Mucosa of rectum (tissue), 2 donors: ENCODE measurements around the gene RPP14.
"Not testable (repeated sequence)": the region's sequence is repeated elsewhere in the genome, so short reads cannot be mapped to it uniquely, and the experiment has no call there.

Experiments
- H3K27ac ChIP-seq, 2 donors: one replicate each; pipeline ENCODE4 v1.7.0; 2013; ENCODE audit warnings: inconsistent platforms in 2 of 2, low read depth in 2 of 2, low read length in 2 of 2
- H3K27me3 ChIP-seq, 2 donors: one replicate each; pipeline ENCODE4 v1.7.0; 2013; ENCODE audit warnings: low read length in 2 of 2; ENCODE audit not compliant: control insufficient read depth in 2 of 2, insufficient read depth in 2 of 2
- H3K36me3 ChIP-seq, 2 donors: one replicate each; pipeline ENCODE4 v1.7.0; 2013; ENCODE audit warnings: low read length in 2 of 2; ENCODE audit not compliant: control insufficient read depth in 2 of 2, insufficient read depth in 2 of 2
- H3K4me1 ChIP-seq, 2 donors: one replicate each; pipeline ENCODE4 v1.7.0; 2013; ENCODE audit warnings: low read length in 2 of 2, mild to moderate bottlenecking in 1 of 2; ENCODE audit not compliant: control insufficient read depth in 2 of 2, insufficient read depth in 2 of 2
- H3K4me3 ChIP-seq, 2 donors: one replicate each; pipeline ENCODE4 v1.7.0; 2013; ENCODE audit warnings: low read length in 2 of 2
- H3K9ac ChIP-seq, 2 donors: one replicate each; pipeline ENCODE4 v1.7.0; 2013; ENCODE audit warnings: low read length in 2 of 2, low read depth in 1 of 2, mild to moderate bottlenecking in 1 of 2
- H3K9me3 ChIP-seq, 2 donors: one replicate each; pipeline ENCODE4 v1.7.0; 2013; ENCODE audit warnings: low read length in 2 of 2; ENCODE audit not compliant: control insufficient read depth in 2 of 2
- donor health status: healthy.
- donor health status: Normal muscosa, but diverticular disease.

RPP14 gene

DNA sequence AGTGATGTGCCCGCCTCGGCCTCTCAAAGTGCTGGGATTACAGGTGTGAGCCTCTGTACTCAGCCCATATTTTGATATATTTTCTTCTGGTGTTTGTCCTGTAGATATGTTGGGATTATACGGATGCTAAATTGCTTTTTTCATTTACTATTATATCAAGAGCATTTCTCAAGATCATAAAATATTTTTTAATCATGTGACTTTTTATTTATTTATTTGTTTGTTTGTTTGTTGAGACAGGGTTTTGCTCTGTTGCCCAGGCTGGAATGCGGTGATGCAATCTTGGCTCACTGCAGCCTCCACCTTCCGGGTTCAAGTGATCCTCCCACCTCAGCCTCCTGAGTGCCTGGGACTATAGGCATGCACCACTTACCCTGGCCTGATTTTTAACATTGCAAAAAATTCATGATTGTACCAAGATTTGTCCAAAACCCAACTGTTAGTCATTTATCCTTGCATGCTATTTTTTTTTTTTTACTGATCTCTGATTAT lies 23.9 kb downstream of the RPP14 start:
- H3K4me3 ChIP-seq, result no peak overlapping the region
- peaks cover 12 to 24% of the 10 kb centered on the region in 2 donors for H3K4me1 ChIP-seq
- H3K9me3 ChIP-seq, result no peaks in the 10 kb centered on the region
- no peak overlapping the region for H3K9ac ChIP-seq
- no peak overlapping the region for H3K27ac ChIP-seq
- H3K27me3 ChIP-seq, result no peaks in the 10 kb centered on the region
- no peaks in the 10 kb centered on the region for H3K36me3 ChIP-seq

DNA sequence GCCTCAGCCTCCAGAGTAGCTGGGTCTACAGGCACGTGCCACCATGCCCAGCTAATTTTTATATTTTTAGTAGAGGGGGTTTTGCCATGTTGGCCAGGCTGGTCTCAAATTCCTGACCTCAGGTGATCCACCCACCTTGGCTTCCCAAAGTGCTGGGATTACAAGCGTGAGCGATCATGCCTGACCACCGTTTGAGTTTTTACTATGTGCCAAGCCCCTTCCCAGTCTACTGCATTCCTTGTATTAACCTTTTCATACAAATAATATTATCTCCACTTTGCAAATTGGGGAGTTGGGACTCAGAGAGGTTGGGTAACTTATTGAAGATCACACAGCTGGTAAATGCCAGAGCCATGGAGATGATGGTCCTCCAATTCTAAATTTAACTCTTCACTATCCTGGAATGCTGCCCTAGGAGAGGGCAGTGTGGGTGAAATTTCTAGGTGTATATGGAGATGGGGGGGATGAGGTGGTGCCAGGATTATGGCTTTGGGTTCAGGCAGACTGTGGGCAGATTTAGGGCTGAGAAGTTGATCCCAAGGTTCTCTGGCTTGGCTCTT lies 25.6 kb downstream of the RPP14 start:
- H3K36me3 ChIP-seq, result no peaks in the 10 kb centered on the region
- H3K9me3 ChIP-seq, result no peaks in the 10 kb centered on the region
- H3K27ac ChIP-seq, result no peak overlapping the region
- no peaks in the 10 kb centered on the region for H3K27me3 ChIP-seq
- H3K4me1 ChIP-seq, result peaks cover 9 to 17% of the 10 kb centered on the region in 2 donors
- no peak overlapping the region for H3K4me3 ChIP-seq
- no peak overlapping the region for H3K9ac ChIP-seq

DNA sequence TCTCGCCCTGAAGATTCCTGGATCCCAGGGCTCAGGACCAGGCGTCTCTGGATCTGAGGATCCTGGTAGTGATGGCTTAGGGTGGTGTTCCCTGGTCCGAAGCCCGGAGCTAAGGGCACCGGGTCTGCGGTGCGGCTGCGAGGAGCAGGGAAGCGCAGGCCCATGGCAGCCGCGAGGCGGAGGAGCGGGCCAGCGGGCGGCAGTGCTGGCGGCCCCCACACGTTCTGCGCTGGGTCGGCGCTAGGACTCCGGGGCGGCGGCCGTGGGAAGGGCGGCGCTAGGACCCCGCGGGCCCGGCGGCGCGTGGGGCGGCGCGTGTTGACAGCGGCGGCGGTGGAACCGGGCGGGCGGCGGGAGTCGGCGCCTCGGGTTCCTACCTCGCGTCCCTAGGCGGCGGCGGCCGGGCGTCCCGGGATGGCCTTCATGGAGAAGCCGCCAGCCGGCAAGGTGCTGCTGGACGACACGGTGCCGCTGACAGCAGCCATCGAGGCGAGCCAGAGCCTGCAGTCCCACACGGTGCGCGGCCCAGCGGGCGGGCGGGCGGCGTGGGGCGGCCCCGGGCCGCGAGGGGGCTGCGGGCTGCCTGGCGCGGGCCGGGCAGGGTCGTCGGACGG lies 26.6 kb downstream of the RPP14 start, which contains the start of gene PXK:
Gene PXK, plus strand, starts transcription at position 318 of the 614 bp plus-strand sequence. Its CDS starts 97 bp downstream, at position 415.
- H3K9me3 ChIP-seq, result no peaks in the 10 kb centered on the region
- H3K9ac ChIP-seq, result peak within 1 kb of the TSS; percentile 60 to 70
- H3K27ac ChIP-seq, result peak within 1 kb of the TSS; percentile 4 to 23
- no peaks in the 10 kb centered on the region for H3K27me3 ChIP-seq
- H3K36me3 ChIP-seq, result no peaks in the 10 kb centered on the region
- H3K4me1 ChIP-seq, result peaks cover 9 to 17% of the 10 kb centered on the region in 2 donors
- H3K4me3 ChIP-seq, result peak within 1 kb of the TSS; percentile 70 to 84

DNA sequence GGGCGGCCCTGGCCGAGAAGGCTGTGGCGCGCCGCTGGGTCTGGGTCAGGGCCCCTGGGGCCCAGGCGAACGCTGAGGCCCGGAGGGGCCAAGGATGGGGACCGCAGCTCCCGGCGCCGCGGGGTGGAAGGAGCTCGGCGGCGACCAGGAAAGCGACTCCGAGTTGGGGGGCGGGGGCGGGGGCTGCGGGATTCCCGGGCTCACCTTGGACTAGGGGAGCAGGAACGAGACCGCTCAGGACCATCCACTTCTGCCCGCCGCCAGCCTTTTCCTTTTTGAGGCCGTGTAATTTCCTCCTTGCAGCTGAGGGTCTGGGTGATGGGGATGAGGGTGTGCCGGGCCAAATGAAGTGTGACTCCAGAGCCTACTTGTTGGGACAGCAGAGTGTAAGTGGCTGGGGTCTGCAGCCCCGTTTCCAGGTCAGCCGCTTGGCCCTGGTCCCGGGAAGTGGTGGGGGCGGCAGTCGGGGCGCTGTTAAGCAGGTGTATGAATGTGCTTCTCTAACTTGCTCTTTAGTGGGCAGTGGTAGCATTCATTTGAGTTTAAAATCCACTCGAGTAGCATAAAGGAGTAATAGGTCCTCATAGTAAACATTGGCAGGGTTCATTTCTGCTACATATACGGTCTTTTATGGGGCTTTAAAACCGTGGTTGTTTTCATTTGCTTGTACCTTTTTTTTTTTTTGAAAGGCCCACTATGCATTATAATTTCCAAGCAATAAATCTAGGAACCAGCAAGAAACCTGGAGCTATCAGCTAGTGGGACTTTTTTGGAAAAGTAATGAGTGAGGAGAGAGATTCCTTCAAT lies 27.4 kb downstream of the RPP14 start:
- Histone ChIP-seq H3K9me3 (no peaks in the 10 kb centered on the region), H3K27me3 (no peaks in the 10 kb centered on the region), H3K36me3 (no peaks in the 10 kb centered on the region), H3K4me1 (peaks cover 9 to 17% of the 10 kb centered on the region in 2 donors), H3K4me3 (peak overlapping the region; percentile 70 to 84), H3K27ac (peak overlapping the region; percentile 4 to 23), H3K9ac (peak overlapping the region; percentile 60 to 70)

DNA sequence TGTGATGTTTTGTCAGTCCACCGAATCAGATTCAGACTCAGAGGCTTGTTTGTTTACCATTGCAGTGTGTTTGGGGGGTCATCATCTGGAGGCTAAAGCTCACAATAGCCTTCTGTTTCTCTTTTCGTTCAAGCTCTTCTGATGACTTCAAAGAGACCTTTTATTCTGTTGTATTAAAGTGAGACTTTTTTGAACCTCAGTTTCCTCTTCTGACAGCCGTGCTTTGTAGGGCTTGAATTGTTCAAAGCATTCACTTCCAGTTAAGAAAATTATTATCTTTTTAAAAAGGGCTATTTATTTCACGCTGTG lies 27.9 kb downstream of the RPP14 start:
- H3K9me3 ChIP-seq, result no peaks in the 10 kb centered on the region
- H3K4me3 ChIP-seq, result peak overlapping the region; percentile 70 to 84
- H3K36me3 ChIP-seq, result no peaks in the 10 kb centered on the region
- peaks cover 9 to 17% of the 10 kb centered on the region in 2 donors for H3K4me1 ChIP-seq
- H3K27me3 ChIP-seq, result no peaks in the 10 kb centered on the region
- peak overlapping the region in 1 of 2 donors; percentile 42 for H3K27ac ChIP-seq
- peak overlapping the region; percentile 60 to 70 for H3K9ac ChIP-seq

DNA sequence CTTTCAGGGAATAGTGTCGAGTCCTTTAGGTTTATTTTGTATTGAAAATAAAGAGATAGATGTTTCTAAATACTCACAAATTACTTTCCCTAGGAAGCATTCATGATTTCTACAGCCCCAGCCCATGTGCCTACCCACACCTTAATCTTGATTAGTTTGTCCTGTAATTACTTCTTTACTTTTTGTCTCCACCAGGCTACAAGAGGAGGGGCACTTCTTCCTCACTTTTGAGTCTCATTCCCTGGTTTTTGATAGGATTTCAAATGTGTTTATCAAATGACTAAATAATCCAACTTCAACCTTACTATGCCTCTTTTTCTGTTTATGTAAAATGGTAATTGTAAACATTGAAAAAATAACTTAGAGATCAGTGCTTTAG lies 28.4 kb downstream of the RPP14 start:
- H3K4me1 ChIP-seq, result peaks cover 9 to 17% of the 10 kb centered on the region in 2 donors
- H3K27ac ChIP-seq, result peak overlapping the region; percentile 23 to 58
- no peaks in the 10 kb centered on the region for H3K9me3 ChIP-seq
- peak overlapping the region; percentile 70 to 84 for H3K4me3 ChIP-seq
- H3K9ac ChIP-seq, result peak overlapping the region in 1 of 2 donors; percentile 33
- no peaks in the 10 kb centered on the region for H3K36me3 ChIP-seq
- H3K27me3 ChIP-seq, result no peaks in the 10 kb centered on the region

DNA sequence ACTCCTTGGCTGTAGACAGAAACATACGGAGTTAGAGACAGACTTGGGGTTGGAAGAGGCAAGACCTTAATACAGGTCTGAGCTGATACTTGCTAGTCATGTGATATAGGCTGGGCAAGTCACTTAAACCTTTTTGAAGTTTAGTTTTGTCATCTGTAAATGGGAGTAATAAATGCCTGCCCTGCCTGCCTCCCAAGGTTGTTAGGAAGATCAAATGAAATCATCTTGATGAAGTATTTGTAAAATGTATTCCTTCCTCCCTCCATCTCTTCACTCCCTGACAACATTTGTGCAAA lies 29.6 kb downstream of the RPP14 start:
- Histone ChIP-seq H3K9me3 (no peaks in the 10 kb centered on the region), H3K36me3 (no peaks in the 10 kb centered on the region), H3K27me3 (no peaks in the 10 kb centered on the region), H3K9ac (peak overlapping the region in 1 of 2 donors; percentile 26), H3K4me1 (peaks cover 9 to 17% of the 10 kb centered on the region in 2 donors), H3K27ac (peak overlapping the region; percentile 76 to 77), H3K4me3 (peak overlapping the region in 1 of 2 donors; percentile 84)

DNA sequence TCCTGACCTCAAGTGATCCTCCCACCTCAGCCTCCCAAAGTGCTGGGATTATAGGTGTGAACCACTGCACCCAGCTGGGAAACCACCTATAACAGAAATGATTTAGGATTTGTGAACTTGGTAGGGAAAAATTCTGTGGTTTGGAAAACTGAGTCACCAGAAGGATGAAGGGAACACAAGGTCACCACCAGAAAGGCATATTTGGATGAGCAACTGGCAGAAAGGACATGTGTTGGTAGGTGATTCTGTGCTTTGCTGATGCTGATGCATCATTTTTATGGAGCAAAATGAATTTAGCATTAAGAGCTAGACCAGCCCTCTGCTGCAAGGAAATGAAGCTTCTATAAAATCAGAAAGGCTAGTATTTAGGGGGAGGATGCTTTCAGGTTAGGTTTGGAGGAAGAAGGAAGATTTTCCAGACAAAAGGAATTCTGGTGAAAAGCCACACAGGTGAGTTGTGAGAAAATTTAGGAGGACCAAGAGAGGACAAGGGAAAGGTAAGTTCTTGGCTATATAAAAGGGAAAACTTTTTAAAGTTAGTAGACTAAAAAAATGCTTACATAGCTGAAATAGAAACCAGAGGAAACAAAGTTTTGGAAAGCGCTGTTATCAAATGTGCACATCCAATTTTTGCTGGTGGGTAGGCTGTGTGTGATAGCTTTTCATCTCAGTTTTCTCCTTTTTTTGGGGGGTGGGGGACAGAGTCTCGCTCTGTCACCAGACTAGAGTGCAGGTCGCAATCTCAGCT lies 30.3 kb downstream of the RPP14 start:
- no peak overlapping the region for H3K27ac ChIP-seq
- H3K9ac ChIP-seq, result no peak overlapping the region
- no peaks in the 10 kb centered on the region for H3K27me3 ChIP-seq
- H3K4me3 ChIP-seq, result no peak overlapping the region
- H3K4me1 ChIP-seq, result peaks cover 9 to 17% of the 10 kb centered on the region in 2 donors
- no peaks in the 10 kb centered on the region for H3K36me3 ChIP-seq
- H3K9me3 ChIP-seq, result no peaks in the 10 kb centered on the region

DNA sequence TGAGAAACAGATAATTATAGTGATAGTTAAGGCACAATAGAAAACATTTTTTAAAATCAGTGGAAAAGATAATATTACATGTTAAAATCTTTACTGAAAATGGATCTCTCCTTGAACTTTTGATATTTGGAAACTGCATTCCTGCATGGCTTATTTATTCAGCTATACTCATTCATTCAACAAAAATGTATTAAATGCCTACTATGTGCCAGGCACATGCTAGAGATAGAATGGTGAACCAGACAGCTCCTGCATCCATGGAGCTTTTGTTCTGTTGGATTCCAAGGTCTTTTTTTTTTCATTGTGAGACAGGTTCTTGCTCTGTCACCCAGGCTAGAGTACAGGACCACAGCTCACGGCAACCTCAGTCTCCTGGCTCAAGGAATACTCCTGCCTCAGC lies 31.1 kb downstream of the RPP14 start:
- Histone ChIP-seq H3K4me3 (no peak overlapping the region), H3K27ac (no peak overlapping the region)

DNA sequence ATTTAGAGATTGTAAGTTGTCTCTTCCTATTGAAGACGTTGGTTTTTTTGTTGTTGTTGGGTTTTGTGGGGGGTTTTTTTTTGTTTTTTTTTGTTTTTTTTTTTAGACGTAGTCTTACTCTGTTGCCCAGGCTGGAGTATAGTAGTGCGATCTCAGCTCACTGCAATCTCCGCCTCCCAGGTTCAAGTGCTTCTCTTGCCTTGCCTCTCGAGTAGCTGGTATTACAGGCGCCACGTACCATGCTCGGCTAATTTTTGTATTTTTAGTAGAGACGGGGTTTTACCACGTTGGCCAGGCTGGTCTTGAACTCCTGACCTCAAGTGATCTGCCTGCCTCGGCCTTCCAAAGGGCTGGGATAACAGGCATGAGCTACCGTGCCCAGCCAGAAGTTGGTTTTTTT lies 33.1 kb downstream of the RPP14 start:
- H3K9me3 ChIP-seq, H3K36me3 ChIP-seq, H3K27me3 ChIP-seq, H3K9ac ChIP-seq, H3K4me3 ChIP-seq, H3K27ac ChIP-seq, H3K4me1 ChIP-seq: not testable (repeated sequence)

More for the DNA sequence above, 31.1 kb downstream of the RPP14 start:
- H3K36me3 ChIP-seq, result no peaks in the 10 kb centered on the region
- H3K9ac ChIP-seq, result no peak overlapping the region
- no peaks in the 10 kb centered on the region for H3K9me3 ChIP-seq
- H3K27me3 ChIP-seq, result no peaks in the 10 kb centered on the region
- H3K4me1 ChIP-seq, result peaks cover 8 to 14% of the 10 kb centered on the region in 2 donors
